Measurements from ENCODE around the gene AHCTF1. TPM values are rescaled to one million over a fixed set of nuclear protein-coding genes. Genes with fewer than 3 reads are reported as not detected.

The AHCTF1 gene
- total and polyA plus RNA-seq, 9 of the 15 experiments (the other 6 are each of a cell fraction or from before 2014, with no cell fraction given): 9.4 to 102 (median 47.6) TPM

DNA sequence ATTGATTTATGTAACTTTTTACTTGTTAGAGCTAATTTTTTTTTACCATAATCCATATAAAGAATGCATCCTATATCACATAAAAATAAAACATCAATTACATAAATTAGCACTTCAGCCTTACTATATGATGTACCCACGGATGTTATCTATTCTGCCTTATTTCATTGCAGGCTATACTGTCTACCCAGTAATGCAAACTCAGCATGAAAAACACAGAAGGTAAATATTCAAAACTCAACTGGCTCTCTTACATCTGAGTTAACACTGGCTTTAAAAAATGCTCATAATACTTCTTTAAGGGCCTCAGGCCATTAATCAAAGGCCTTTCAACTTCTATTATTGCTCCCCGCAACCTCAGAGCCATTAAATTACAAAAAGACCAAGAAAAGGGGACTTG, 65.8 kb downstream of the AHCTF1 start:
- FAIRE-seq (no peak), ATAC-seq (no peak), DNase-seq (ENCODE audit: extremely low read depth in 1 of 4, low spot score in 3 of 4) (no peak)
- Histone ChIP-seq H3K27me3 (ENCODE audit: control insufficient read depth in 2 of 2, insufficient read depth in 2 of 2, low read length in 2 of 2) (no peaks in the 10 kb centered on the region), H3K36me3 (ENCODE audit: control insufficient read depth, insufficient read depth, low read length) (peaks cover 85% of the 10 kb centered on the region), H3K4me2 (ENCODE audit: insufficient read depth, low read length) (no peak overlapping the region), H2AFZ (ENCODE audit: low read depth, low read length) (no peak overlapping the region), H3K27ac (ENCODE audit: extremely low read depth, low read depth, low read length) (no peak overlapping the region), H3K9me3 (replicated peaks; ENCODE audit: control insufficient read depth, insufficient read depth, low read depth, low read length) (no peaks in the 10 kb centered on the region), H4K20me1 (replicated peaks; ENCODE audit: control insufficient read depth, insufficient read depth, low read length) (no peaks in the 10 kb centered on the region), H3K9ac (ENCODE audit: insufficient read depth in 1 of 2, low read depth in 2 of 2, low read length in 2 of 2) (no peak overlapping the region), H3K79me2 (ENCODE audit: control insufficient read depth, insufficient read depth, low read length) (0 out of 3 replicates have a peak, but pooled peaks cover 7% of the 10 kb centered on the region), H3K4me3 (no peak overlapping the region), H3K4me1 (replicated peaks in 1 of 2; ENCODE audit: control insufficient read depth in 2 of 2, insufficient read depth in 2 of 2, low read length in 2 of 2) (no peaks in the 10 kb centered on the region), H3K9me1 (ENCODE audit: control insufficient read depth, insufficient read depth, low read length) (no peaks in the 10 kb centered on the region)
- CTCF ChIA-PET (ENCODE audit: low intra/inter-chr PET ratio): no interaction called here
- peak; percentile 27; the same call in 1 of the 2 replicates for TF ChIP-seq MAFK (IDR thresholded peaks at IDR 0.05; ENCODE audit: low read length)
- TF ChIP-seq, protein P1, sequence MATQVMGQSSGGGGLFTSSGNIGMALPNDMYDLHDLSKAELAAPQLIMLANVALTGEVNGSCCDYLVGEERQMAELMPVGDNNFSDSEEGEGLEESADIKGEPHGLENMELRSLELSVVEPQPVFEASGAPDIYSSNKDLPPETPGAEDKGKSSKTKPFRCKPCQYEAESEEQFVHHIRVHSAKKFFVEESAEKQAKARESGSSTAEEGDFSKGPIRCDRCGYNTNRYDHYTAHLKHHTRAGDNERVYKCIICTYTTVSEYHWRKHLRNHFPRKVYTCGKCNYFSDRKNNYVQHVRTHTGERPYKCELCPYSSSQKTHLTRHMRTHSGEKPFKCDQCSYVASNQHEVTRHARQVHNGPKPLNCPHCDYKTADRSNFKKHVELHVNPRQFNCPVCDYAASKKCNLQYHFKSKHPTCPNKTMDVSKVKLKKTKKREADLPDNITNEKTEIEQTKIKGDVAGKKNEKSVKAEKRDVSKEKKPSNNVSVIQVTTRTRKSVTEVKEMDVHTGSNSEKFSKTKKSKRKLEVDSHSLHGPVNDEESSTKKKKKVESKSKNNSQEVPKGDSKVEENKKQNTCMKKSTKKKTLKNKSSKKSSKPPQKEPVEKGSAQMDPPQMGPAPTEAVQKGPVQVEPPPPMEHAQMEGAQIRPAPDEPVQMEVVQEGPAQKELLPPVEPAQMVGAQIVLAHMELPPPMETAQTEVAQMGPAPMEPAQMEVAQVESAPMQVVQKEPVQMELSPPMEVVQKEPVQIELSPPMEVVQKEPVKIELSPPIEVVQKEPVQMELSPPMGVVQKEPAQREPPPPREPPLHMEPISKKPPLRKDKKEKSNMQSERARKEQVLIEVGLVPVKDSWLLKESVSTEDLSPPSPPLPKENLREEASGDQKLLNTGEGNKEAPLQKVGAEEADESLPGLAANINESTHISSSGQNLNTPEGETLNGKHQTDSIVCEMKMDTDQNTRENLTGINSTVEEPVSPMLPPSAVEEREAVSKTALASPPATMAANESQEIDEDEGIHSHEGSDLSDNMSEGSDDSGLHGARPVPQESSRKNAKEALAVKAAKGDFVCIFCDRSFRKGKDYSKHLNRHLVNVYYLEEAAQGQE (IDR thresholded peaks at IDR 0.05; ENCODE audit: borderline replicate concordance): no peak
- TF ChIP-seq, protein P1 (CRISPR knock-in tag; IDR thresholded peaks at IDR 0.05; ENCODE audit: low read depth): no peak
- no peak for TF ChIP-seq ZNF707 (CRISPR knock-in tag; conservative IDR thresholded peaks at IDR 0.05)
- TF ChIP-seq HDAC3 (IDR thresholded peaks at IDR 0.05; ENCODE audit: borderline replicate concordance, partially characterized antibody): no peak
- TF ChIP-seq, protein P2, sequence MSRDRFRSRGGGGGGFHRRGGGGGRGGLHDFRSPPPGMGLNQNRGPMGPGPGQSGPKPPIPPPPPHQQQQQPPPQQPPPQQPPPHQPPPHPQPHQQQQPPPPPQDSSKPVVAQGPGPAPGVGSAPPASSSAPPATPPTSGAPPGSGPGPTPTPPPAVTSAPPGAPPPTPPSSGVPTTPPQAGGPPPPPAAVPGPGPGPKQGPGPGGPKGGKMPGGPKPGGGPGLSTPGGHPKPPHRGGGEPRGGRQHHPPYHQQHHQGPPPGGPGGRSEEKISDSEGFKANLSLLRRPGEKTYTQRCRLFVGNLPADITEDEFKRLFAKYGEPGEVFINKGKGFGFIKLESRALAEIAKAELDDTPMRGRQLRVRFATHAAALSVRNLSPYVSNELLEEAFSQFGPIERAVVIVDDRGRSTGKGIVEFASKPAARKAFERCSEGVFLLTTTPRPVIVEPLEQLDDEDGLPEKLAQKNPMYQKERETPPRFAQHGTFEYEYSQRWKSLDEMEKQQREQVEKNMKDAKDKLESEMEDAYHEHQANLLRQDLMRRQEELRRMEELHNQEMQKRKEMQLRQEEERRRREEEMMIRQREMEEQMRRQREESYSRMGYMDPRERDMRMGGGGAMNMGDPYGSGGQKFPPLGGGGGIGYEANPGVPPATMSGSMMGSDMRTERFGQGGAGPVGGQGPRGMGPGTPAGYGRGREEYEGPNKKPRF (IDR thresholded peaks at IDR 0.05; ENCODE audit: low read depth, low read length): no peak
- TF ChIP-seq C11orf30 (IDR thresholded peaks at IDR 0.05; ENCODE audit: low read depth): 0 out of 2 replicates have a peak, but pooled peaks have one; percentile 37
- peak; percentile 33; the same call in 1 of the 2 replicates for TF ChIP-seq MAFG (tag; conservative IDR thresholded peaks at IDR 0.05)
- peak; percentile 79 for TF ChIP-seq ZNF316 (IDR thresholded peaks at IDR 0.05)
- WGBS (ENCODE audit: insufficient coverage, low coverage, missing lambda C conversion rate): 78% methylated on average over 2 of the region's 2 CpGs
- in situ Hi-C loops (cut with MboI): no loop called here
- POLR2A ChIA-PET: interaction anchor here (0.9 kb wide), 1 partner anchor 16 kb away, joined by 3 read pairs; no protein-coding TSS in a partner anchor
- no TSS peak for BruUV-seq (replicated peaks)
- intact Hi-C loops (cut with micrococcal nuclease): no loop called here

Measured in K562 (cell line).